ENCODE measurements around the gene PPP2R1B. TPM values are rescaled to one million over a fixed set of nuclear protein-coding genes. Genes with fewer than 3 reads are reported as not detected.
A peak's percentile ranks its signal among the peaks of the same experiment; 100 is the strongest.

Gene PPP2R1B
- total RNA-seq, 4 donors from 2014 or later, result 18.7 to 22.4 (median 20.7) TPM

DNA sequence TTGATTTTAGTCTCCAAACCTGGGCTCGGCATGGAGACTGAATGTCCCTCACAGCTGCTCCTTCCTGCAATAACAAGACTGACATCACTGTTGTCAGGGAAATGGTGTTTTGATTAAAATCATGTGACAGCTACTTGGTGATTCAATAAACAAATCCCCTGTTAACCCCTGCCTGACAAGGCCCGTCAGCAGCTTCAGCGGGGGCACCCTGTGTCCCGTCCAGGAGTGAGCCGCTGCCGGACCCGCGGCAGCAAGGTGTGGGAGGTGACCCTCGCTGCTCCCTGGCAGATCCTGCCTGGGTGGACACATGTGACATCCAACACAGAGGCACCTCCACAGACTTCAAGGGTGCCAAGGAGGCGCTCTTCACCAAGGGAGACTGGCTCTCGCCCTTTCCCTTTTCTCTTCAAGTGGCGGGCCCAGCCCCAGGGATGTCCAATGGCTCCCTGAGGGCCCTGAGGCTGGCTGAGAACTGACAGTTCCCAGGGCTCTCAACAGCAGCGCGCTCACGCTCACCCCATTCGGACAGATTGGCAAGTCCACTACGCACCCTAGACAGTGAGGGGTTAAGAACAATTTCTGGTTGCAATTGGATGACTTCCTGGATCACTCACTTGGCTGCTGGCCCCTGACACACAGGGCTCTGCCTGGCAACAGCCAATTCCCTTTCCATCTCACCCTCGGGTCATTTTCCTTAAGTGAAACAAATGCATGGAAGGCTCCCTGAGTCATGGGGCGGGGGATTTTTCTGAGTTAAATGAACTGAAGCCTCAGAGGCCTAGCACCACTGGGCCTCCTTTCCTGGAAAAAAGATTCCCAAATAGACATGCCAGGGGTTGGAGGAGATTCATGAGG is 30.7 kb downstream of the PPP2R1B start:
- DNase-seq (ENCODE audit: low spot score in 2 of 2), result peak; percentile 88 to 96
- H3K4me3 ChIP-seq (ENCODE audit: low read depth, poor library complexity, severe bottlenecking), result no peak overlapping the region
- no peak for TF ChIP-seq POLR2A (IDR thresholded peaks at IDR 0.05)
- TF ChIP-seq, protein P1, sequence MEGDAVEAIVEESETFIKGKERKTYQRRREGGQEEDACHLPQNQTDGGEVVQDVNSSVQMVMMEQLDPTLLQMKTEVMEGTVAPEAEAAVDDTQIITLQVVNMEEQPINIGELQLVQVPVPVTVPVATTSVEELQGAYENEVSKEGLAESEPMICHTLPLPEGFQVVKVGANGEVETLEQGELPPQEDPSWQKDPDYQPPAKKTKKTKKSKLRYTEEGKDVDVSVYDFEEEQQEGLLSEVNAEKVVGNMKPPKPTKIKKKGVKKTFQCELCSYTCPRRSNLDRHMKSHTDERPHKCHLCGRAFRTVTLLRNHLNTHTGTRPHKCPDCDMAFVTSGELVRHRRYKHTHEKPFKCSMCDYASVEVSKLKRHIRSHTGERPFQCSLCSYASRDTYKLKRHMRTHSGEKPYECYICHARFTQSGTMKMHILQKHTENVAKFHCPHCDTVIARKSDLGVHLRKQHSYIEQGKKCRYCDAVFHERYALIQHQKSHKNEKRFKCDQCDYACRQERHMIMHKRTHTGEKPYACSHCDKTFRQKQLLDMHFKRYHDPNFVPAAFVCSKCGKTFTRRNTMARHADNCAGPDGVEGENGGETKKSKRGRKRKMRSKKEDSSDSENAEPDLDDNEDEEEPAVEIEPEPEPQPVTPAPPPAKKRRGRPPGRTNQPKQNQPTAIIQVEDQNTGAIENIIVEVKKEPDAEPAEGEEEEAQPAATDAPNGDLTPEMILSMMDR (IDR thresholded peaks at IDR 0.05), result no peak
- intact Hi-C loops (cut with DNase I; ENCODE audit: low total_unique reads), result no loop called here
- whole genome bisulfite sequencing, 2 donors, result 11 to 17% methylated on average over 12 to 16 of the region's 19 CpGs

DNA sequence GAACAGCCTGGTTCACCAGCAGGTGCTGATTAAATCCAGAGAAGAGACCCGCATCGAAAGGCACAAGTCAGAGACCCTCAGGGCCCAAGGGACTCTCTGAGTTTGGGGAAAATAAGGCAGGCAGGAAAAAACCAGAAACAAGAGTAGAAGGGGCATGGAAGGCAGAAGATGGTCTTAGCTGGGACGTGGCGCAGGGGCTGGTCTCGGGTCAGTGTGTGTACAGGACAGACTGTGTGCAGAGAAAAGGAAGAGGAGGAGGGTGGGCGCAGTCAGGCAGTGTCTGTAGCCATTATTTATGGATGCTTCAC is 31.3 kb downstream of the PPP2R1B start:
- intact Hi-C loops (cut with DNase I; ENCODE audit: low total_unique reads), result no loop called here
- DNase-seq (ENCODE audit: low spot score in 2 of 2), result no peak
- no peak overlapping the region for H3K4me3 ChIP-seq (ENCODE audit: low read depth, poor library complexity, severe bottlenecking)
- 12 to 24% methylated on average over 6 of the region's 6 CpGs for WGBS, 2 donors
- TF ChIP-seq, protein P1 (IDR thresholded peaks at IDR 0.05), result no peak
- TF ChIP-seq POLR2A (IDR thresholded peaks at IDR 0.05), result no peak

DNA sequence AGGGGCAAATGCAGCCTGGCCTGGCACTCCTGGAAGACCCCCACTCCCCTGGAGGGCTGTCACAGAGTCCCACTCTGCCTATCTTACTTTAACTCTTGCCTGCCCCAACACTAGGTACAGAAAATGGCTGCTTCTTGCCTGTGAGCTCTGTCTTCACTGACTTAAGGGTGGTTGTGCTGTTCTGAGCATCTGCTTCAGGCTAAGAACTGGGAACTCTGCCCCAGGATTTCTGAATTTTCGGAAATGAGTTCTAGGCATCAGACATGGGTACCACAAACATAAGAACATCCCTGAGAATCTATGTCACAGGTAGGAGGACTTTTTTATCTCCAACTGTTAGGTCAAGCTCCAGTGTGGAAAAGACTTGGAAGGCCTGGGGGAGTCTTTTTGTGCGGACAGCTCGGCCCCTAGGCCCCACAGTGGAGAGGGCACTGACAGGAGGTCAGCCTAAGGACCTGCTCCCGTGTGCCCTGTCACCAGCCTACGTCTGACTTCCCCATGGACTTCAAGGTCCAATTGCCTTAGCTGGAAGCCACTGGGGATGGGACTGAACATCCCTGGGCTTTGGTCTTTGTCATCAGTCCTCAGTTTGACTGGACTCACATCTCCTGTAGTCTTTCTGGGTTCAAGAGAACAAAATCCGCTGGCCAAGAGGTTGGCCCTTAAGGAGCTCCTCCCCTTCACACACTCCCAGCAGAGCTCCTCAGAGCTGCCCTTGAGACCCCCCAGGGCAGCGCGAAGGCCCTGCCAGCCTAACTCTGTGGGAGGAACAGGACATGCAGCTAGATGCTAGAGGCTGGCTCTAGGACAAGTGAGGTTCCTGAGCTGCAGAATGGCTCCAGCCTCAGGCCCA is 31.9 kb downstream of the PPP2R1B start:
- no peak overlapping the region for H3K4me3 ChIP-seq (ENCODE audit: low read depth, poor library complexity, severe bottlenecking)
- intact Hi-C loops (cut with DNase I; ENCODE audit: low total_unique reads), result no loop called here
- 50 to 55% methylated on average over 8 of the region's 8 CpGs for WGBS, 2 donors
- TF ChIP-seq, protein P1 (IDR thresholded peaks at IDR 0.05), result no peak
- no peak for TF ChIP-seq POLR2A (IDR thresholded peaks at IDR 0.05)
- no peak for DNase-seq (ENCODE audit: low spot score in 2 of 2)

DNA sequence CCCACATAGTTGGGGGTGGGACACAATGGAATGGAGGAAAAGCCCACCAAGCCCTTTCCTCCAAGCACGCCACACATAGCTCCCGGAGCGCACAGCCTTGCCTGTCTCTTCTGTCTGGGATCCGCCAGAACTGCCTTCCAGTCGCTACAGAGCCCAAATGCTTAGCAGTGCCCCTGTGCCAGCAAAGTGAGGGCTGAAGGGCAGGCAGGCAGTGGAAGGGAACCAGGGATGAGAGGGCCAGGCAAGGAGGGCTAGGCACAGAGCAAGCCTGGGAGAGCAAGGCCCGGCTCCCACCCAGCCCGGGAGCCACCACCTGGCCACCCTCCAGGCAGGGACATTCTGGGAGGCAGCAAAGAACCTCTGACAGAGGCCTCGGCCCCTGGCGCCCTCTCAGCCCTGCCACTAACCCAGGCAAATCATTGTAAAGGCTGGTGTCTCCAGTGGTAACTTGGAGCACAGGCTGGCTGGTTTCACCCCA is 32.5 kb downstream of the PPP2R1B start:
- DNase-seq (ENCODE audit: low spot score in 2 of 2), result no peak
- 25 to 33% methylated on average over 9 of the region's 9 CpGs for WGBS, 2 donors
- no peak for TF ChIP-seq POLR2A (IDR thresholded peaks at IDR 0.05)
- TF ChIP-seq, protein P1 (IDR thresholded peaks at IDR 0.05), result no peak
- intact Hi-C loops (cut with DNase I; ENCODE audit: low total_unique reads), result no loop called here
- H3K4me3 ChIP-seq (ENCODE audit: low read depth, poor library complexity, severe bottlenecking), result no peak overlapping the region

DNA sequence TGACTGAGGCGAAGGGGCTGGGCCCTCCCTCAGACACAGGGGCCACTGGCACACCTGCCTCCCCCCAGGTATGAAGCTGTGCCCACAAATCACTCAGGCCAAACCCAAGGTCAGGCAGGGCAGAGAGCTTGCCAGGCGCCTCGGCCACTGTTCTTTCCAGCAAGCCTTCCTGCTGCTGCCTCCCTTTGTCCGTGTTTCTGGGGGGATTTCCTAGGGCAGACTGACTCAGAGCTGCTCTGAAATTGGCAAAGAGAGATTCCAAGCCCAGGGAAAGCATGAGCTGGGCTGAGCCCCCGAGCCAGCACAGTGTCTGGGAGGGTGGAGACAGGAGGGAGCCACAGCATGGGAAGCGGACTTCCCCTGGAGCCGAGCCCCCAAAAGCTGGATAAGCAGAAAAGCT is 33.2 kb downstream of the PPP2R1B start:
- H3K4me3 ChIP-seq (ENCODE audit: low read depth, poor library complexity, severe bottlenecking), result no peak overlapping the region
- peak; percentile 64 to 91 for DNase-seq (ENCODE audit: low spot score in 2 of 2)
- TF ChIP-seq, protein P1 (IDR thresholded peaks at IDR 0.05), result no peak
- TF ChIP-seq POLR2A (IDR thresholded peaks at IDR 0.05), result no peak
- intact Hi-C loops (cut with DNase I; ENCODE audit: low total_unique reads), result no loop called here
- WGBS, 2 donors, result 19 to 22% methylated on average over 7 of the region's 7 CpGs
